H9 (cell line): Measurements from ENCODE around the gene TPCN2. TPM values are rescaled to one million over a fixed set of nuclear protein-coding genes. Genes with fewer than 3 reads are reported as not detected.

Source experiments
- DNase-seq: peaks from one replicate; pipeline ENCODE4 v3.0.0-alpha.2; 2017
- H2AFZ ChIP-seq: one replicate; pipeline ENCODE4 v1.6.1; 2013; ENCODE audit warnings: mild to moderate bottlenecking, low read length, control low read depth, moderate library complexity
- H2AK5ac ChIP-seq: 2 replicates; pipeline ENCODE4 v1.6.1; 2013; ENCODE audit warnings: low read length, control low read depth, mixed read lengths; ENCODE audit not compliant: insufficient read length
- H2BK120ac ChIP-seq: one replicate; pipeline ENCODE4 v1.6.1; 2013; ENCODE audit warnings: low read depth, mild to moderate bottlenecking, low read length, control low read depth, inconsistent platforms; ENCODE audit not compliant: poor library complexity, severe bottlenecking
- H2BK12ac ChIP-seq: 2 replicates; pipeline ENCODE4 v1.6.1; 2013; ENCODE audit warnings: low read length, control low read depth, mixed read lengths, low read depth; ENCODE audit not compliant: insufficient read length
- H2BK15ac ChIP-seq: 2 replicates; pipeline ENCODE4 v1.6.1; 2013; ENCODE audit warnings: low read depth, low read length, control low read depth
- H2BK20ac ChIP-seq: one replicate; pipeline ENCODE4 v1.6.1; 2013; ENCODE audit warnings: low read depth, mild to moderate bottlenecking, low read length, control low read depth, inconsistent platforms; ENCODE audit not compliant: poor library complexity, severe bottlenecking
- H2BK5ac ChIP-seq: 2 replicates; pipeline ENCODE4 v1.6.1; 2013; ENCODE audit warnings: low read length, control low read depth, mixed read lengths; ENCODE audit not compliant: insufficient read length
- H3K14ac ChIP-seq: 2 replicates; pipeline ENCODE4 v1.6.1; 2013; ENCODE audit warnings: low read length, control low read depth; ENCODE audit not compliant: insufficient read depth
- H3K18ac ChIP-seq: 2 replicates; pipeline ENCODE4 v1.6.1; 2013; ENCODE audit warnings: low read depth, mild to moderate bottlenecking, mixed read lengths, low read length, control low read depth; ENCODE audit not compliant: insufficient read length
- H3K23ac ChIP-seq: 2 replicates; pipeline ENCODE4 v1.6.1; 2013; ENCODE audit warnings: low read length, control low read depth, mixed read lengths, low read depth; ENCODE audit not compliant: insufficient read length
- H3K23me2 ChIP-seq: 2 replicates; pipeline ENCODE4 v1.6.1; 2013; ENCODE audit warnings: low read depth, mild to moderate bottlenecking, mixed read lengths, low read length, control low read depth; ENCODE audit not compliant: insufficient read length, poor library complexity, severe bottlenecking
- H3K27ac ChIP-seq: 2 replicates; pipeline ENCODE4 v1.5.1; 2013; ENCODE audit warnings: low read length, control low read depth, mixed read lengths, low read depth; ENCODE audit not compliant: insufficient read length
- H3K27me3 ChIP-seq: 2 replicates; pipeline ENCODE4 v1.6.1; 2013; ENCODE audit warnings: low read length, control low read depth, inconsistent platforms; ENCODE audit not compliant: insufficient read depth
- H3K4ac ChIP-seq: 2 replicates; pipeline ENCODE4 v1.6.1; 2013; ENCODE audit warnings: low read depth, mild to moderate bottlenecking, control low read depth, inconsistent platforms, low read length, moderate library complexity
- H3K4me1 ChIP-seq: 2 replicates; pipeline ENCODE4 v1.6.1; 2013; ENCODE audit warnings: low read length, control low read depth, inconsistent platforms; ENCODE audit not compliant: insufficient read depth
- H3K4me2 ChIP-seq: 2 replicates; pipeline ENCODE4 v1.6.1; 2013; ENCODE audit warnings: low read length, control low read depth, mixed read lengths; ENCODE audit not compliant: insufficient read length, insufficient read depth
- H3K56ac ChIP-seq: 2 replicates; pipeline ENCODE4 v1.6.1; 2013; ENCODE audit warnings: low read depth, mild to moderate bottlenecking, mixed read lengths, low read length, control low read depth; ENCODE audit not compliant: insufficient read length
- H3K79me1 ChIP-seq: 2 replicates; pipeline ENCODE4 v1.6.1; 2013; ENCODE audit warnings: low read depth, mild to moderate bottlenecking, moderate library complexity, low read length, control low read depth, inconsistent platforms; ENCODE audit not compliant: insufficient read depth, poor library complexity, severe bottlenecking
- H3K79me2 ChIP-seq: 2 replicates; pipeline ENCODE4 v1.6.1; 2013; ENCODE audit warnings: low read length, control low read depth, inconsistent platforms; ENCODE audit not compliant: insufficient read depth
- H3K9ac ChIP-seq: 2 replicates; pipeline ENCODE4 v1.6.1; 2013; ENCODE audit warnings: low read length, control low read depth, mixed read lengths; ENCODE audit not compliant: insufficient read length; ENCODE audit errors: extremely low read depth
- H3K9me3 ChIP-seq: one replicate; pipeline ENCODE4 v1.6.1; 2013; ENCODE audit warnings: low read depth, low read length, inconsistent platforms; ENCODE audit not compliant: control insufficient read depth
- H3T11ph ChIP-seq: one replicate; pipeline ENCODE4 v1.6.1; 2013; ENCODE audit warnings: mild to moderate bottlenecking, low read length, control low read depth, inconsistent platforms
- H4K20me1 ChIP-seq: one replicate; pipeline ENCODE4 v1.6.1; 2013; ENCODE audit not compliant: control insufficient read depth, insufficient read length, insufficient read depth
- H4K5ac ChIP-seq: 2 replicates; pipeline ENCODE4 v1.6.1; 2013; ENCODE audit warnings: low read depth, mild to moderate bottlenecking, mixed read lengths, low read length, control low read depth; ENCODE audit not compliant: insufficient read length
- H4K8ac ChIP-seq: replicated peaks from 2 replicates; pipeline ENCODE4 v1.6.1; 2013; ENCODE audit warnings: low read length, control low read depth, mixed read lengths, low read depth; ENCODE audit not compliant: insufficient read length
- H4K91ac ChIP-seq: 2 replicates; pipeline ENCODE4 v1.6.1; 2013; ENCODE audit warnings: low read depth, mild to moderate bottlenecking, moderate library complexity, mixed read lengths, low read length, control low read depth; ENCODE audit not compliant: insufficient read length
- H3K27ac Mint-ChIP-seq, 3 experiments: 2 replicates in 2 of 3; 3 replicates in 1 of 3; pipeline ENCODE4 v1.8.0; 2020 to 2021; ENCODE audit warnings: mixed read lengths in 3 of 3, mild to moderate bottlenecking in 1 of 3, moderate library complexity in 1 of 3
- H3K27me3 Mint-ChIP-seq: 2 replicates; pipeline ENCODE4 v1.8.0; 2021; ENCODE audit warnings: low read depth, mild to moderate bottlenecking, moderate library complexity, mixed read lengths
- H3K36me3 Mint-ChIP-seq, 3 experiments: 2 replicates in 2 of 3; 3 replicates in 1 of 3; pipeline ENCODE4 v1.8.0; 2020 to 2021; ENCODE audit warnings: low read depth in 3 of 3, mixed read lengths in 3 of 3; ENCODE audit not compliant: insufficient read depth in 1 of 3
- H3K4me1 Mint-ChIP-seq, 2 experiments: 2 replicates each; pipeline ENCODE4 v1.8.0; 2020; ENCODE audit warnings: mixed read lengths in 2 of 2
- H3K4me3 Mint-ChIP-seq, 2 experiments: 2 replicates in 1 of 2; 3 replicates in 1 of 2; pipeline ENCODE4 v1.8.0; 2020 to 2021; ENCODE audit warnings: mild to moderate bottlenecking in 2 of 2, mixed read lengths in 2 of 2, moderate library complexity in 1 of 2
- H3K9me3 Mint-ChIP-seq, 2 experiments: 2 replicates in 1 of 2; 3 replicates in 1 of 2; pipeline ENCODE4 v1.8.0; 2020; ENCODE audit warnings: mild to moderate bottlenecking in 2 of 2, mixed read lengths in 2 of 2, moderate library complexity in 1 of 2
- WGBS: extraction: QIAGEN DNeasy Blood & Tissue Kit; methylation state at CpG from one replicate; pipeline ENCODE4 v1.1.7; 2013; ENCODE audit warnings: missing lambda C conversion rate, low lambda C conversion rate, mixed read lengths; ENCODE audit not compliant: insufficient read length; ENCODE audit errors: extremely low coverage; 5-methylcytosine and 5-hydroxymethylcytosine counted together
- total RNA-seq: library from RNA; stranded (reverse); gene quantifications from 2 replicates; pipeline ENCODE4 v1.2.1, GENCODE V29; 2021
- TF ChIP-seq, protein P1 (sequence below): fragments of 200-600 bp; sonication (generic); conservative IDR thresholded peaks from 3 replicates; pipeline ENCODE4 v1.8.0; 2021; ENCODE audit warnings: antibody characterized with exemption, mild to moderate bottlenecking

Gene TPCN2
- total RNA-seq, 1 experiment from 2014 or later, result 16.8 TPM

- DNase-seq, result peak; percentile 34
- peaks cover 10% of the 10 kb centered on the region for H3K9me3 ChIP-seq
- Mint-ChIP-seq H3K36me3 (peaks cover 15 to 28% (median 15%) of the 10 kb centered on the region in 3 experiments; a peak in 5 of 7 replicates), H3K27ac (no peak overlapping the region; a peak in 1 of 7 replicates), H3K4me1 (peaks cover 5 to 10% of the 10 kb centered on the region in 2 experiments), H3K9me3 (peaks cover 27 to 31% of the 10 kb centered on the region in 2 experiments), H3K4me3 (no peak overlapping the region), H3K27me3 (peaks cover 6% of the 10 kb centered on the region)
- no peak overlapping the region for H3K56ac ChIP-seq
- H3K4me2 ChIP-seq, result no peak overlapping the region
- no peak overlapping the region for H2BK5ac ChIP-seq
- no peak overlapping the region for H3K14ac ChIP-seq
- no peaks in the 10 kb centered on the region for H4K20me1 ChIP-seq
- H2BK20ac ChIP-seq, result no peak overlapping the region
- H3K4ac ChIP-seq, result no peak overlapping the region
- no peak overlapping the region for H4K8ac ChIP-seq
- H3K9ac ChIP-seq, result no peak overlapping the region
- H4K91ac ChIP-seq, result no peak overlapping the region
- no peak overlapping the region for H3K18ac ChIP-seq
- H3K23ac ChIP-seq, result no peak overlapping the region
- no peak overlapping the region for H2BK15ac ChIP-seq
- no peak overlapping the region for H2BK120ac ChIP-seq
- no CpG with 5 or more reads among the region's 9 CpGs for WGBS
- no peak overlapping the region for H4K5ac ChIP-seq
- H3K79me2 ChIP-seq, result no peaks in the 10 kb centered on the region
- no peak overlapping the region for H2AK5ac ChIP-seq
- no peaks in the 10 kb centered on the region for H3K4me1 ChIP-seq
- TF ChIP-seq, protein P1, sequence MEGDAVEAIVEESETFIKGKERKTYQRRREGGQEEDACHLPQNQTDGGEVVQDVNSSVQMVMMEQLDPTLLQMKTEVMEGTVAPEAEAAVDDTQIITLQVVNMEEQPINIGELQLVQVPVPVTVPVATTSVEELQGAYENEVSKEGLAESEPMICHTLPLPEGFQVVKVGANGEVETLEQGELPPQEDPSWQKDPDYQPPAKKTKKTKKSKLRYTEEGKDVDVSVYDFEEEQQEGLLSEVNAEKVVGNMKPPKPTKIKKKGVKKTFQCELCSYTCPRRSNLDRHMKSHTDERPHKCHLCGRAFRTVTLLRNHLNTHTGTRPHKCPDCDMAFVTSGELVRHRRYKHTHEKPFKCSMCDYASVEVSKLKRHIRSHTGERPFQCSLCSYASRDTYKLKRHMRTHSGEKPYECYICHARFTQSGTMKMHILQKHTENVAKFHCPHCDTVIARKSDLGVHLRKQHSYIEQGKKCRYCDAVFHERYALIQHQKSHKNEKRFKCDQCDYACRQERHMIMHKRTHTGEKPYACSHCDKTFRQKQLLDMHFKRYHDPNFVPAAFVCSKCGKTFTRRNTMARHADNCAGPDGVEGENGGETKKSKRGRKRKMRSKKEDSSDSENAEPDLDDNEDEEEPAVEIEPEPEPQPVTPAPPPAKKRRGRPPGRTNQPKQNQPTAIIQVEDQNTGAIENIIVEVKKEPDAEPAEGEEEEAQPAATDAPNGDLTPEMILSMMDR, result no peak
- no peak overlapping the region for H2BK12ac ChIP-seq
- no peak overlapping the region for H3K27ac ChIP-seq
- H3K79me1 ChIP-seq, result no peaks in the 10 kb centered on the region
- H3T11ph ChIP-seq, result no peak overlapping the region
- no peaks in the 10 kb centered on the region for H3K27me3 ChIP-seq
- H3K23me2 ChIP-seq, result no peaks in the 10 kb centered on the region
- H2AFZ ChIP-seq, result no peak overlapping the region
Observed at GRCh38 chr11:69130654-69131053, 81.9 kb downstream of the TPCN2 start.
